GM12891 (cell line): ENCODE data around the gene CYP24A1.

Experiments used
- PAX5 ChIP-seq: IDR thresholded peaks from 2 replicates; pipeline ENCODE4 v1.6.1; 2011; ENCODE audit warnings: low read length, moderate library complexity, mild to moderate bottlenecking; ENCODE audit not compliant: insufficient read depth, severe bottlenecking
- POLR2A ChIP-seq: IDR thresholded peaks from 2 replicates; pipeline ENCODE4 v1.6.1; 2011; ENCODE audit warnings: low read depth, low read length, control low read depth
- POLR2AphosphoS5 ChIP-seq: IDR thresholded peaks from 2 replicates; pipeline ENCODE4 v1.6.1; 2011; ENCODE audit warnings: low read depth, low read length, control low read depth
- POU2F2 ChIP-seq: IDR thresholded peaks from 2 replicates; pipeline ENCODE4 v1.6.1; 2011; ENCODE audit warnings: low read depth, mild to moderate bottlenecking, control low read depth, low read length, moderate library complexity
- SPI1 ChIP-seq: IDR thresholded peaks from 2 replicates; pipeline ENCODE4 v1.6.1; 2011; ENCODE audit warnings: low read depth, low read length, control low read depth
- TAF1 ChIP-seq: IDR thresholded peaks from 2 replicates; pipeline ENCODE4 v1.6.1; 2011; ENCODE audit warnings: low read depth, low read length, control low read depth

DNA sequence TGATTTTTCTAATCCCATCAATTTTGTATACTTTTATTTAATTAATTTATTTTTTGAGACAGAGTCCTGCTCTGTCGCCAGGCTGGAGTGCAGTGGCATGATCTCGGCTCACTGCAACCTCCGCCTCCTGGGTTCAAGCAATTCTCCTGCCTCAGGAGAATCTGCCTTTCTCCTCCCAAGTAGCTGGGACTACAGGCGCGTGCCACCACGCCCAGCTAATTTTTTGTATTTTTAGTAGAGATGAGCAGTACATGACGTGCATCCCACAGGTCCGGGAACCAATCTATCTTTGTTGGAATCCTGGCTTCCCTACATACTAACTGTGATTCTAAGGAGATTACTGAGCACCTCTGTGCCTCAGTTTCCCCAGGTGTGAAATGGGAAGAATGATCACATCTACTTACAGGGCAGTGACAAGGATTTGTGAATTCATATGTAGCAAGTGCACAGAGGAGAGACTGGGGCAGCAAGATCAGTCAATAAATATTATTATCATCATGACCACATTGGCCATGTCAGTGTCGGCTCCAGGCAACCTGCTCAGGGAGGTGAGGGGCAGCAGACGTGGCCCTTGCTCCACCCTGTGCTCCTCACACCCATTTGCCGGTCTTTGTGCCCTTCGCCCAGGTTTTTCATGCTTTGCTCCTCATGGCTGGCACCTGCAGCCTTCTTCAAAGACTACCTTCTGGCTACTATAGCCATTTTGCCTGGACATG lies 22.1 kb downstream of the CYP24A1 start:
- TF ChIP-seq POLR2AphosphoS5 (no peak), POLR2A (no peak), POU2F2 (no peak), TAF1 (no peak), SPI1 (no peak), PAX5 (no peak)
